Measurements from ENCODE around the gene KRT17. TPM values are rescaled to one million over a fixed set of nuclear protein-coding genes. Genes with fewer than 3 reads are reported as not detected.

The KRT17 gene
- total RNA-seq, 1 experiment from 2014 or later, result 1.5 TPM

GRCh38 chr17:41619036-41619926 is 5.1 kb downstream of the KRT17 start:
- peak overlapping the region; percentile 60; the same call in 1 of the 2 replicates for H3K27ac Mint-ChIP-seq
- H3K9me3 Mint-ChIP-seq, result no peaks in the 10 kb centered on the region
- ChIA-PET POLR2A (no interaction called here), CTCF (interaction anchor here (0.8 to 2.7 kb wide), 5 partner anchors 9 to 71 kb away, joined by 3 to 17 read pairs (median 4); no protein-coding TSS in a partner anchor)
- peaks cover 13% of the 10 kb centered on the region; the same call in 1 of the 2 replicates for H3K4me1 Mint-ChIP-seq
- TF ChIP-seq E2F4 (CRISPR knock-in tag; IDR thresholded peaks at IDR 0.05; ENCODE audit: borderline replicate concordance, low read depth) (no peak), ZNF219 (CRISPR knock-in tag; IDR thresholded peaks at IDR 0.05; ENCODE audit: borderline replicate concordance) (no peak), TEAD1 (CRISPR knock-in tag; IDR thresholded peaks at IDR 0.05) (no peak), ZNF671 (CRISPR knock-in tag; IDR thresholded peaks at IDR 0.05) (no peak), PRDM15 (CRISPR knock-in tag; IDR thresholded peaks at IDR 0.05) (no peak), SMAD4 (CRISPR knock-in tag; IDR thresholded peaks at IDR 0.05) (no peak), KAT7 (CRISPR knock-in tag; IDR thresholded peaks at IDR 0.05; ENCODE audit: borderline replicate concordance) (no peak), CREB1 (CRISPR knock-in tag; IDR thresholded peaks at IDR 0.05) (no peak), SMAD3 (CRISPR knock-in tag; IDR thresholded peaks at IDR 0.05; ENCODE audit: borderline replicate concordance) (no peak), ARID4B (CRISPR knock-in tag; IDR thresholded peaks at IDR 0.05; ENCODE audit: borderline replicate concordance) (no peak)
- ATAC-seq (no peak), DNase-seq (ENCODE audit: low spot score) (no peak)
- H3K36me3 Mint-ChIP-seq, result no peaks in the 10 kb centered on the region
- no peak overlapping the region for H3K4me3 Mint-ChIP-seq
- no peaks in the 10 kb centered on the region for H3K27me3 Mint-ChIP-seq (ENCODE audit: low read depth)

- ATAC-seq (no peak), DNase-seq (ENCODE audit: low spot score) (no peak)
- POLR2A ChIA-PET, result no interaction called here
- H3K4me3 Mint-ChIP-seq, result no peak overlapping the region
- H3K27ac Mint-ChIP-seq, result no peak overlapping the region
- CTCF ChIA-PET, result interaction anchor here (0.8 to 2.7 kb wide), 5 partner anchors 30 to 113 kb away, joined by 3 to 17 read pairs (median 4); partner anchors contain the start of gene KRT13
- H3K9me3 Mint-ChIP-seq, result no peaks in the 10 kb centered on the region
- H3K27me3 Mint-ChIP-seq (ENCODE audit: low read depth), result no peaks in the 10 kb centered on the region
- peaks cover 13% of the 10 kb centered on the region; the same call in 1 of the 2 replicates for H3K4me1 Mint-ChIP-seq
- no peaks in the 10 kb centered on the region for H3K36me3 Mint-ChIP-seq
- no peak for TF ChIP-seq FOXP1 (CRISPR knock-in tag; IDR thresholded peaks at IDR 0.05; ENCODE audit: borderline replicate concordance)
- no peak for TF ChIP-seq ZNF671 (CRISPR knock-in tag; IDR thresholded peaks at IDR 0.05)
- TF ChIP-seq ELF4 (CRISPR knock-in tag; IDR thresholded peaks at IDR 0.05; ENCODE audit: low read depth), result no peak
- no peak for TF ChIP-seq ZNF425 (CRISPR knock-in tag; conservative IDR thresholded peaks at IDR 0.05)
- TF ChIP-seq TEAD1 (CRISPR knock-in tag; IDR thresholded peaks at IDR 0.05), result no peak
- TF ChIP-seq JUN (CRISPR knock-in tag; IDR thresholded peaks at IDR 0.05), result no peak
- TF ChIP-seq ZBTB43 (CRISPR knock-in tag; IDR thresholded peaks at IDR 0.05), result no peak
- TF ChIP-seq KAT7 (CRISPR knock-in tag; IDR thresholded peaks at IDR 0.05; ENCODE audit: borderline replicate concordance), result no peak
- no peak for TF ChIP-seq ZNF263 (CRISPR knock-in tag; IDR thresholded peaks at IDR 0.05; ENCODE audit: low read depth)
- TF ChIP-seq FOXJ3 (CRISPR knock-in tag; IDR thresholded peaks at IDR 0.05; ENCODE audit: borderline replicate concordance), result no peak
Measured at GRCh38 chr17:41618341-41619035, 5.9 kb downstream of the KRT17 start.

Measured in WTC11 (cell line).